Activated CD4-positive, alpha-beta T cell treated with anti-CD3 and anti-CD28 coated beads, Interleukin-2, Interleukin-6, amounts not matched to agents 100 ng/mL and 50 ng/mL, durations not matched to agents 16 hours and 8 hours (primary cell): ENCODE measurements around the gene ZNF208.
"Not testable (repeated sequence)": the region's sequence is repeated elsewhere in the genome, so short reads cannot be mapped to it uniquely, and the experiment has no call there.

Source experiments
- DNase-seq: peaks from one replicate; pipeline ENCODE4 v3.0.0-alpha.2; 2020

ZNF208 gene

GRCh38 chr19:22010437-22011143 is at the start of gene ZNF208:
Gene ZNF208 (minus strand): TSS chr19:22010943. CDS start chr19:22010794, 149 bp downstream.
- DNase-seq, result peak; percentile 25

GRCh38 chr19:22052644-22053013 is 41.9 kb upstream of the ZNF208 start:
- DNase-seq, result peak; percentile 19

- DNase-seq, result not testable (repeated sequence)
Measured at GRCh38 chr19:22041151-22041550, 30.4 kb upstream of the ZNF208 start.

- no peak for DNase-seq
Measured at GRCh38 chr19:22030680-22031079, 19.9 kb upstream of the ZNF208 start.

GRCh38 chr19:22026687-22027086 is 15.9 kb upstream of the ZNF208 start:
- no peak for DNase-seq

- DNase-seq, result not testable (repeated sequence)
Measured at GRCh38 chr19:22025539-22025938, 14.8 kb upstream of the ZNF208 start.

- no peak for DNase-seq
Measured at GRCh38 chr19:21970466-21970865, 40.3 kb downstream of the ZNF208 start.

GRCh38 chr19:21947775-21948174 is 63.0 kb downstream of the ZNF208 start:
- peak; percentile 4 for DNase-seq

GRCh38 chr19:21940684-21941083 is 70.1 kb downstream of the ZNF208 start:
- no peak for DNase-seq

- no peak for DNase-seq
Measured at GRCh38 chr19:21934593-21934992, 76.2 kb downstream of the ZNF208 start.

- no peak for DNase-seq
Measured at GRCh38 chr19:21934131-21934530, 76.6 kb downstream of the ZNF208 start.

GRCh38 chr19:21922276-21922675 is 88.5 kb downstream of the ZNF208 start:
- DNase-seq, result no peak

GRCh38 chr19:21921691-21922180 is 89.0 kb downstream of the ZNF208 start:
- no peak for DNase-seq

- DNase-seq, result no peak
Measured at GRCh38 chr19:21915411-21915810, 95.3 kb downstream of the ZNF208 start.

- no peak for DNase-seq
Measured at GRCh38 chr19:21912654-21913053, 98.1 kb downstream of the ZNF208 start.

- DNase-seq, result no peak
Measured at GRCh38 chr19:21910318-21910717, 100.4 kb downstream of the ZNF208 start.

- no peak for DNase-seq
Measured at GRCh38 chr19:21908066-21908465, 102.7 kb downstream of the ZNF208 start.

- no peak for DNase-seq
Measured at GRCh38 chr19:21907516-21907915, 103.2 kb downstream of the ZNF208 start.

- DNase-seq, result no peak
Measured at GRCh38 chr19:21902571-21902970, 108.2 kb downstream of the ZNF208 start.

- DNase-seq, result no peak
Measured at GRCh38 chr19:21901861-21902260, 108.9 kb downstream of the ZNF208 start.

GRCh38 chr19:21900401-21900800 is 110.3 kb downstream of the ZNF208 start:
- DNase-seq, result no peak

GRCh38 chr19:21891086-21891485 is 119.7 kb downstream of the ZNF208 start:
- no peak for DNase-seq

- DNase-seq, result peak; percentile 3
Measured at GRCh38 chr19:21890017-21890416, 120.7 kb downstream of the ZNF208 start.

GRCh38 chr19:21885516-21885915 is 125.2 kb downstream of the ZNF208 start:
- not testable (repeated sequence) for DNase-seq

GRCh38 chr19:21884786-21885185 is 126.0 kb downstream of the ZNF208 start:
- not testable (repeated sequence) for DNase-seq
